Raji (cell line): ENCODE data around the gene HYOU1.
A peak's percentile ranks its signal among the peaks of the same experiment; 100 is the strongest.

ENCODE experiments used
- POLR2A ChIP-seq: IDR thresholded peaks from 2 replicates; pipeline ENCODE4 v1.6.1; 2011; ENCODE audit warnings: low read depth, low read length, control low read depth; ENCODE audit not compliant: insufficient read depth

Gene HYOU1

DNA sequence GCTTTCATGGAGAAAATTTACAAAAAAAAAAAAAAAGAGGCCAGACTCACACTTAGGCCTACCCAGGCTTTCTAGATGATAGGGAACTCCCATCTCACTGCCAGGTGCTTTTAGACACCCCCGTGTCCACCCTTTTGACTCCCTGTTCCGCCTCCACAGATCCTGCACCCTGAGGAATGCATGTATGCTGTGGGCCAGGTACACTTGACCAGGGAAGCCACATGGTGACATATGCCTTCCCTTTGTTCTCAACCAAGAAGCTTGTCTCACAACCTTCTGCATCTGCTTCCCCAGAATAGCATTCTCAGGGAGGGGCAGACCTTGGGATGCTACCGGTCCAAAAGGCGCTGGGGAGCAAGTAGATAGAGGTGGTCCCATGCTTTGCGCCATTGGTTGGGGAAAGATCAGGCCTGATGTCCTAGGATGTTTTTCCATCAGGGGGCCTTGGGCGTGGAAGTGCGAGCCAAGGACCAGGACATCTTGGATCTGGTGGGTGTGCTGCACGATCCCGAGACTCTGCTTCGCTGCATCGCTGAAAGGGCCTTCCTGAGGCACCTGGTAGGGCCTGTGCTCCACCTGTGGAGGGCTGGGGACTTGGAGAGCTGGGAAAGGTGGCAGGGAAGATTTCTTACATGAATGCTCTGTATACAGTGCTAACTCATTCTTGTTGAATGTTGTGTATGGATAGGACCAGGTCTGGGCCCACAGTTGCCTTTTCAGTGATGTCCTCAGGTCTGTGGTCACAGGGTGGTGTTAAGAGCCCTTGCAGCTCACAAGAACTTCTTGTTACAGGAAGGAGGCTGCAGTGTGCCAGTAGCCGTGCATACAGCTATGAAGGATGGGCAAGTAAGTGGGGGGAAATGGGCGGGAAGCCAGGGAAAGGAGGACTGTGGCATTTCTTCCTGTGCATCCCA, 35.2 kb upstream of the HYOU1 start:
- no peak; the same call in 1 of the 2 replicates for TF ChIP-seq POLR2A

GRCh38 chr11:119091178-119091577, 34.2 kb upstream of the HYOU1 start:
- peak; percentile 31; the same call in 1 of the 2 replicates for TF ChIP-seq POLR2A

GRCh38 chr11:119089319-119089718, 32.3 kb upstream of the HYOU1 start:
- TF ChIP-seq POLR2A, result no peak

GRCh38 chr11:119088406-119088805, 31.4 kb upstream of the HYOU1 start:
- no peak for TF ChIP-seq POLR2A

DNA sequence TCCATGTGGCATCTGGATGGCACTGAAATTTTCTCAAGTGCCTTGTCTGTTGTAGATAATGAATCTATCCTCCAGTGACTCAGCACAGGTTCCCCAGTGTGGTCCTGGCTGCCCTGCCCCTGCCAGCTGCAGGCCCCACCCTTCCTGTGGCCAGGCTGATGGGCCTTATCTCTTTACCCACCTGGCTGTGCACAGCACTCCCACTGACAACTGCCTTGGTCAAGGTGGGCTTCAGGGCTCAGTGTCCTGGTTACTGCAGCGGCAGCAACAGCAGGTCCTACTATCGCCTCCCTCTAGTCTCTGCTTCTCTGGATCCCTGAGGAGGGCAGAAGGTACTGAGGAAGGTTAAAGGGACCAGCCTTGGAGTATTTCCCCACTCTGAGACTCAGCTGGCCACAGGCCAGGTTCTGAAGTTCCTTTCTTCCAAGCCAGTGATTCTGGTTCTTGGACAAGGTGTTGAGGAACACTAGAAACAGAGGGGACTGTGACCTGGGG, 30.8 kb upstream of the HYOU1 start:
- no peak for TF ChIP-seq POLR2A

DNA sequence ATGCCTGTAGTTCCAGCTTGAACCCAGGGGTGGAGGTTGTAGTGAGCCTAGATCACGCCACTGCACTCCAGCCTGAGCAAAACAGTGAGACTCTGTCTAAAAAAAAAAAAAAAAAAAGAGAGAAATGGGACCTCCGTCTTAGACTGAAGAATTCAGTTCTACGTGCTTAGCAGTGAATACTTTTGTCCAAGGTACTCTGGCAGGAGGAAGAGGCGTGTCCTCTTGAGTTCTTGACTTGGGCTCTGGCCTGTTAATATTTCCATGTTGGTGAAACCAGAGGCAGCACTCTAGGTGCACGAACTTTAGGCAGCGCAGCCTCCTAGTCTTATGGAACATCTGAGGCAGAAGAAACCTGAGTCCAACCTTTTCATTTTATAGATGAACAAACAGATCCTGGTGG, 30.1 kb upstream of the HYOU1 start:
- TF ChIP-seq POLR2A, result no peak

DNA sequence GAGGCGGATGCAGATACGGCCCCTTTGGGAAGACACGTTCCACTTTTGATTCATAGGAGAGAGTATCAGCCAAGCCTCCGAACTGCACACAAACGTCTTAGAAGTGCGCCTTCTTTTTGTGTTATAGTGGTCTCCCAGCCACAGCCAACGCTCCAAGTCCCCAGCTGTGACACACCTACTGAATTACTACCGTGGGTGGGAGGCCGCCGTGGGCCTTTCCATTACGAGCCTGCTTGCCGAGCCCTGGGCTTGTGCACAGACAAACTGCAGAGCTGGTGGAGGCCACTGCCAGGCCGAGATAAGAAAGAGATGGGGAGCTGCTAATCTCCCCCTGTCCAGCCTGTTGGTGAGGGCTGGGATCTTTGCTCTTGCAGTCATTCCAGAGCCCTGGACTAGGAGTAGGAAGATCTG, 28.4 kb upstream of the HYOU1 start:
- TF ChIP-seq POLR2A, result no peak

DNA sequence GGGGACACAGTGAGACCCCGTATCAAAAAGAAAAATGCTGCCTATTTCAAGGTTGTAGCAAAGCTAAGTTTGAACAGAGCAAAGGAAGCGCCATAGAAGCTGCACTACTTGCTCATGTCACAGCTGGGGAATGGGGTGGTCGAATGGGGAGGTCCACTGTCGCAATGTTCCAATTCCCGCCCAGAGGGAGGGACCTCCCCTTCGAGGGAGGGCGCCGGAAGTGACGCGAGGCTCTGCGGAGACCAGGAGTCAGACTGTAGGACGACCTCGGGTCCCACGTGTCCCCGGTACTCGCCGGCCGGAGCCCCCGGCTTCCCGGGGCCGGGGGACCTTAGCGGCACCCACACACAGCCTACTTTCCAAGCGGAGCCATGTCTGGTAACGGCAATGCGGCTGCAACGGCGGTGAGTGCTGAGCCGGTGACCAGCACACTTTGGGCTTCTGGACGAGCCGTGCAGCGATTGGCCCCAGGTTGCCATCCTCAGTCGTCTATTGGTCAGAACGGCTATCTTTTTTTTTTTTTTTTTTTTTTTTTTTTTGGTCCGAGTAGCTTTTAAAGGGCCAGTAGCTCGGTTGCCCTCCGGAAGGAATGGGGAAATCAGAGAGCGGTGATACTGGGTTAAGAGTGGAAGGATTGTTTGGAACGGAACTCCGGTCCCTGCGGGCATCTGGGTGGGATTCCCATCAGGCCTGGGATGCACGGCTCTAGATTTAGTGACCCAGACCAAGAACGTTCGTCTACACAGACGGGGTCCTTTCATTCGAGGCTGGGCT, 27.8 kb upstream of the HYOU1 start, which contains the start of gene HMBS:
Gene HMBS, plus strand, starts transcription at position 219 of the 774 bp plus-strand sequence. Its CDS starts 153 bp downstream, at position 372.
- TF ChIP-seq POLR2A, result peak; percentile 93

- TF ChIP-seq POLR2A, result no peak
Measured at GRCh38 chr11:119081682-119082260, 24.8 kb upstream of the HYOU1 start.

DNA sequence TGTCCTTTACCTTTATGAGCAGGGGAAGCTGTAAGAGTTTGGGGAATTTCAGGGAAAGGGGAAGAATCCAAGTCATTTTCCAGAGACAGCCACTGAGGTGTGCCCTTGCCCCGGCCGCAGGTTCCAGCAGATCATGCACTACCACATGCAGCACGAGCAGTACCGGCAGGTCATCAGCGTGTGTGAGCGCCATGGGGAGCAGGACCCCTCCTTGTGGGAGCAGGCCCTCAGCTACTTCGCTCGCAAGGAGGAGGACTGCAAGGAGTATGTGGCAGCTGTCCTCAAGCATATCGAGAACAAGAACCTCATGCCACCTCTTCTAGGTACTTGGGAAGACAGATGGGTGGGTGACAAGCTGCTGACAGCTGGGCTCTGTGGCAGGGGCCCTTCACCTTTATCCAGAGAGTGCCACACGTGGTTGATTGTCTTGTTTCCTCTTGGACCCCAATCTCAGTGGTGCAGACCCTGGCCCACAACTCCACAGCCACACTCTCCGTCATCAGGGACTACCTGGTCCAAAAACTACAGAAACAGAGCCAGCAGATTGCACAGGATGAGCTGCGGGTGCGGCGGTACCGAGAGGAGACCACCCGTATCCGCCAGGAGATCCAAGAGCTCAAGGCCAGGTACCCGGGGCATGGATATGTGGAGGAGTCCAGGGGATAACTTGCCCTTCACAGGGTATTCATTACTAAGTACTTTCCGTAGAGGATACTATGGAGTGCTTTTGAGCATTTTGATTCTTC, 21.8 kb upstream of the HYOU1 start:
- TF ChIP-seq POLR2A, result no peak

DNA sequence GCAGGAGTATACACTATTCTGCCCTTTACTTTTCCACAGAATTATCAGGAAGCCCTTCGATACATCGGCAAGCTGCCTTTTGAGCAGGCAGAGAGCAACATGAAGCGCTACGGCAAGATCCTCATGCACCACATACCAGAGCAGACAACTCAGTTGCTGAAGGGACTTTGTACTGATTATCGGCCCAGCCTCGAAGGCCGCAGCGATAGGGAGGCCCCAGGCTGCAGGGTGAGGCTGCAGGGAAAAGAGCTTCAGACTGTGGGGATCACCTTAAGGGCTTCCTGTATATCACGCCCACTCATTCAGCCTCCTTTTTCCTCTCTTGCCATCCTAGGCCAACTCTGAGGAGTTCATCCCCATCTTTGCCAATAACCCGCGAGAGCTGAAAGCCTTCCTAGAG, 20.8 kb upstream of the HYOU1 start:
- no peak for TF ChIP-seq POLR2A

DNA sequence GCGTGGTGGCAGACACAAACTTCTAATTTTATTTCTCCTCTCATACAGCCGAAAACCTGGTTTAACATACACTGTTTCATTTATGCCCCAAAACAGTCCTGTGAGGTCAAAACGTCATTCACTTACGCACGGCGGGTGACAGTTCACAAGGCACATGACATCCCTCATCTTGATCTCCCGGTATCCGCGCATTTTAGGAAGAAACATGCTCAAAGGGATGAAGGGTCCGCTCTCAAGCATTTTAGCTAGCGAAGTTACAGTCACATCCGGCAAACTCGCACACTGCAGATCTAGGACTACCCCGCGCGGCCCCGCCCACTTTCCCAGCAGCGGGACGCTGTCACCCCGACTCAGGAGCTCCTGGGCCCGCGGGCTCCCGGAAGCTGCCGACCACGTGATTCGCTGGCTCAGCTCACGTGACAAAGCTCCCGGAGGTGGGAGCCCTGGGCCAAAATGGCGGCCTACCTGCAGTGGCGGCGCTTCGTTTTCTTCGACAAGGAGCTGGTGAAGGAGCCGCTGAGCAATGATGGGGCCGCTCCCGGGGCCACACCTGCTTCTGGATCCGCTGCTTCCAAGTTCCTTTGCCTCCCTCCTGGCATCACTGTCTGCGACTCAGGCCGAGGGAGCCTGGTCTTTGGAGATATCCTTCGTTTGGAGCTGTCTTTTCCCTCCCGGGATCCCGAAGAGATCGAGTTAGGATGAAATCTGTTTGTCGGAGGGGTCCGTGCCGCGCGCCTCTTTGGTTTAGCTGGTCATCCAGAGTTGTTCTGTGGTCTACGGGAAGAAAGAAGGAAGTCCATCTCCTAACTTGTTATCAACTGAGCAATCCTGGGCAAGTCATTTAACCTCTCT, 10.6 kb upstream of the HYOU1 start, which contains the start of gene VPS11:
Gene VPS11, plus strand, starts transcription at position 448 of the 852 bp plus-strand sequence. Its CDS starts 6 bp downstream, at position 454.
- peak; percentile 83 for TF ChIP-seq POLR2A

- TF ChIP-seq POLR2A, result no peak
Measured at GRCh38 chr11:119065369-119065768, 8.4 kb upstream of the HYOU1 start.

DNA sequence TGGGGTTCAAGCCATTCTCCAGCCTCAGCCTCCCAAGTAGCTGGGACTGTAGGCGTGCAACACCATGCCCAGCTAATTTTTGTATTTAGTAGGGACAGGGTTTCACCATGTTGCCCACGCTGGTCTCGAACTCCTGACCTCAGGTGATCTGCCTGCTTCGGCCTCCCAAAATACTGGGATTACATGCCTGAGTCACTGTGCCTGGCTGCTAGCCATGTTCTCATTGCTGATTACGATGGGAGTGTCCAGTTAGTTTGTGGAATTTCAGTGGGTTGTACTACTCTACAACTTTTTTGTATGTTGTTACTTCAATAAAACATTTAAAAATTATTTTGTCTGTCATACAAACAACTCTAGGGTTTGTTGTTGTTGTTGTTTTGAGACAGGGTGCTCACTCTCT, 5.8 kb upstream of the HYOU1 start:
- no peak for TF ChIP-seq POLR2A

DNA sequence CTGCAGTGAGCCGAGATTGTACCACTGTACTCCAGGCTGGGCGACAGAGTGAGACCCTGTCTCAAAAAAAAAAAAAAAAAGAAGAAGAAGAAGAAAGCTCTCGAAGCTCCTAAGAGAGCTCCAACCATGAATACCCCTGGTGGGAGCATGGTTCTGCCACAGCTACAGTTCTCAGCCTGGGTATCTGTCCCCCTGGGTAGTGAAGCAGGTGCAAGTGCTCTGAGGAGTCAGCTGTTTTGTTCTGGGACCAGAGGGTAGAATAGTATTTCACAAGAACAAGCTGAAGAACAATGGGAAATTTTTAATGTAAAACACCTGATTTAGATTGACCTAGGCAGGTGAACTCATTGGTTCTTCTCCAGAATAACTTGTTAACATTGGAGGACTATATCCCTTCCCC, 4.3 kb upstream of the HYOU1 start:
- no peak for TF ChIP-seq POLR2A
